Prostate gland (tissue), 2 donors: ENCODE measurements around the gene NDC80. TPM values are rescaled to one million over a fixed set of nuclear protein-coding genes. Genes with fewer than 3 reads are reported as not detected.

Source experiments
- DNase-seq: peaks from one replicate; pipeline ENCODE4 v3.0.0-alpha.2; 2019; ENCODE audit warnings: low spot score
- H3K27ac ChIP-seq, 2 donors: fragments of 200-600 bp; sonication (generic); 2 replicates each; pipeline ENCODE4 v1.5.1; 2017 to 2019
- H3K27me3 ChIP-seq: fragments of 200-600 bp; sonication (generic); replicated peaks from 2 replicates; pipeline ENCODE4 v1.5.1; 2019; ENCODE audit not compliant: insufficient read depth
- H3K36me3 ChIP-seq, 2 donors: fragments of 200-600 bp; sonication (generic); 1 replicate in 1 of 2; 2 replicates in 1 of 2; pipeline versions ENCODE4 v1.5.1 to v1.8.1; 2017 to 2019
- H3K4me1 ChIP-seq: fragments of 200-600 bp; sonication (generic); replicated peaks from 2 replicates; pipeline ENCODE4 v1.5.1; 2019
- H3K4me3 ChIP-seq, 2 donors: fragments of 200-600 bp; sonication (generic); 2 replicates each; pipeline ENCODE4 v1.5.1; 2017 to 2019
- H3K9me3 ChIP-seq: fragments of 200-600 bp; sonication (generic); 2 replicates; pipeline ENCODE4 v1.5.1; 2017
- CTCF ChIP-seq, 4 experiments: fragments of 200-600 bp in 2 of 4; fragments of 450-650 bp in 2 of 4; sonication (generic) in 2 of 4; IDR thresholded peaks; 1 replicate in 3 of 4; 2 replicates in 1 of 4; pipeline ENCODE4 v1.5.1; 2016 to 2019; ENCODE audit warnings: antibody characterized with exemption in 4 of 4, mild to moderate bottlenecking in 2 of 4, moderate library complexity in 2 of 4
- POLR2A ChIP-seq: fragments of 450-650 bp; IDR thresholded peaks from one replicate; pipeline ENCODE4 v1.6.1; 2016; ENCODE audit warnings: antibody characterized with exemption, mild to moderate bottlenecking
- POLR2AphosphoS5 ChIP-seq: sonication (generic); formaldehyde crosslinking; IDR thresholded peaks from one replicate; pipeline ENCODE4 v1.6.1; 2017; ENCODE audit warnings: antibody characterized with exemption
- WGBS: methylation state at CpG from one replicate; pipeline ENCODE4 v1.1.5; 2018; 5-methylcytosine and 5-hydroxymethylcytosine counted together
- intact Hi-C: fragments of 100-400 bp; cut with DNase I; formaldehyde crosslinking; loops from one replicate; pipeline ENCODE4 v1.14.2; 2022
- total RNA-seq, 2 donors: library from RNA; depleted of rRNA; stranded (reverse); fragments of >200 nt; gene quantifications; one replicate each; pipeline ENCODE4 v1.1.0, GENCODE V29; 2016

The NDC80 gene
- total RNA-seq, 2 donors from 2014 or later = 0.77 to 2.7 TPM

- no peaks in the 10 kb centered on the region for H3K36me3 ChIP-seq
- H3K4me3 ChIP-seq = no peak overlapping the region
- WGBS = 100% methylated on average over 1 of the region's 1 CpG
- H3K9me3 ChIP-seq = no peaks in the 10 kb centered on the region
- intact Hi-C loops = no loop called here
- no peaks in the 10 kb centered on the region for H3K27me3 ChIP-seq
- H3K4me1 ChIP-seq = no peaks in the 10 kb centered on the region
- DNase-seq = no peak
- H3K27ac ChIP-seq = no peak overlapping the region
- TF ChIP-seq CTCF (IDR thresholded peaks at IDR 0.05) (no peak), POLR2AphosphoS5 (no peak)
Observed at GRCh38 chr18:2627821-2628276, 56.5 kb downstream of the NDC80 start.

GRCh38 chr18:2629003-2629402, 57.6 kb downstream of the NDC80 start:
- Histone ChIP-seq H3K36me3 (no peaks in the 10 kb centered on the region), H3K27ac (no peak overlapping the region), H3K27me3 (no peaks in the 10 kb centered on the region), H3K4me1 (no peaks in the 10 kb centered on the region), H3K9me3 (no peaks in the 10 kb centered on the region), H3K4me3 (no peak overlapping the region)
- no peak for TF ChIP-seq CTCF (IDR thresholded peaks at IDR 0.05)
- no peak for DNase-seq
- WGBS = 75% methylated on average over 2 of the region's 2 CpGs
- intact Hi-C loops = no loop called here

GRCh38 chr18:2635586-2635985, 64.2 kb downstream of the NDC80 start:
- no peaks in the 10 kb centered on the region for H3K36me3 ChIP-seq
- intact Hi-C loops = no loop called here
- TF ChIP-seq POLR2A = no peak
- TF ChIP-seq POLR2AphosphoS5 = no peak
- TF ChIP-seq CTCF (IDR thresholded peaks at IDR 0.05) = no peak
- H3K4me3 ChIP-seq = no peak overlapping the region
- no peak overlapping the region for H3K27ac ChIP-seq
- H3K9me3 ChIP-seq = no peaks in the 10 kb centered on the region
- H3K4me1 ChIP-seq = no peaks in the 10 kb centered on the region
- WGBS = 70% methylated on average over 1 of the region's 1 CpG
- H3K27me3 ChIP-seq = no peaks in the 10 kb centered on the region
- no peak for DNase-seq

GRCh38 chr18:2636126-2636631, 64.8 kb downstream of the NDC80 start:
- intact Hi-C loops = no loop called here
- no peak for TF ChIP-seq POLR2A
- no peak for TF ChIP-seq POLR2AphosphoS5
- TF ChIP-seq CTCF (IDR thresholded peaks at IDR 0.05) = no peak
- 47% methylated on average over 9 of the region's 9 CpGs for WGBS
- H3K4me1 ChIP-seq = no peaks in the 10 kb centered on the region
- no peak overlapping the region for H3K4me3 ChIP-seq
- DNase-seq = no peak
- H3K9me3 ChIP-seq = no peaks in the 10 kb centered on the region
- peak overlapping the region; percentile 47 to 64 for H3K27ac ChIP-seq
- no peaks in the 10 kb centered on the region for H3K27me3 ChIP-seq
- H3K36me3 ChIP-seq = no peaks in the 10 kb centered on the region

- intact Hi-C loops = no loop called here
- no peak for DNase-seq
- no peak for TF ChIP-seq POLR2A
- peak; percentile 19 for TF ChIP-seq POLR2AphosphoS5
- TF ChIP-seq CTCF (IDR thresholded peaks at IDR 0.05) = no peak
- WGBS = 10% methylated on average over 2 of the region's 2 CpGs
- Histone ChIP-seq H3K27ac (no peak overlapping the region), H3K27me3 (no peaks in the 10 kb centered on the region), H3K36me3 (no peaks in the 10 kb centered on the region), H3K4me1 (no peaks in the 10 kb centered on the region), H3K4me3 (no peak overlapping the region), H3K9me3 (no peaks in the 10 kb centered on the region)
Observed at GRCh38 chr18:2641638-2642037, 70.3 kb downstream of the NDC80 start.
